Measurements from ENCODE around the gene ALAS2.

DNA sequence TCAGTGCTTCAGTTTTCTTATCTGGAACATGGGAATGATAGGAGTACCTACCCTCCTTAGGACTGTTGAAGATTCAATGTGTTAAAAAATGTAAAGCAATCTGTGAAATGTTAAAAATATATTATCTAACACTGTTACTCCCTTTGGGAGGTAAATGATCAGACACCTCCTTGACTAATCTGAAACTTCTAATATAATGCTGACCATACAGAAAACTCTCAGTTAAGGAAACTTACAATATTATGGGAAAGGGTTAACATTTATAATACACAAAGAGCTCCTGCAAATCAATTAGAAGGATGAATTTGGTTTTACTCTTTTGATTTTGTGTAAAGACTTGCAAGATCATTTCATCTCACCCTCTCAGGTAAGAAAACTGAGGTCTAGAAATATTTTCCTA is 35.2 kb downstream of the ALAS2 start:
- TF ChIP-seq, protein P1, sequence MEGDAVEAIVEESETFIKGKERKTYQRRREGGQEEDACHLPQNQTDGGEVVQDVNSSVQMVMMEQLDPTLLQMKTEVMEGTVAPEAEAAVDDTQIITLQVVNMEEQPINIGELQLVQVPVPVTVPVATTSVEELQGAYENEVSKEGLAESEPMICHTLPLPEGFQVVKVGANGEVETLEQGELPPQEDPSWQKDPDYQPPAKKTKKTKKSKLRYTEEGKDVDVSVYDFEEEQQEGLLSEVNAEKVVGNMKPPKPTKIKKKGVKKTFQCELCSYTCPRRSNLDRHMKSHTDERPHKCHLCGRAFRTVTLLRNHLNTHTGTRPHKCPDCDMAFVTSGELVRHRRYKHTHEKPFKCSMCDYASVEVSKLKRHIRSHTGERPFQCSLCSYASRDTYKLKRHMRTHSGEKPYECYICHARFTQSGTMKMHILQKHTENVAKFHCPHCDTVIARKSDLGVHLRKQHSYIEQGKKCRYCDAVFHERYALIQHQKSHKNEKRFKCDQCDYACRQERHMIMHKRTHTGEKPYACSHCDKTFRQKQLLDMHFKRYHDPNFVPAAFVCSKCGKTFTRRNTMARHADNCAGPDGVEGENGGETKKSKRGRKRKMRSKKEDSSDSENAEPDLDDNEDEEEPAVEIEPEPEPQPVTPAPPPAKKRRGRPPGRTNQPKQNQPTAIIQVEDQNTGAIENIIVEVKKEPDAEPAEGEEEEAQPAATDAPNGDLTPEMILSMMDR (IDR thresholded peaks at IDR 0.05), result no peak
- TF ChIP-seq POLR2A (IDR thresholded peaks at IDR 0.05), result no peak

Measured in lower leg skin (tissue), 3 donors.